GM18499 (cell line): ENCODE results near the gene BAZ2B.
A peak's percentile ranks its signal among the peaks of the same experiment; 100 is the strongest.
"Not testable (repeated sequence)": the region's sequence is repeated elsewhere in the genome, so short reads cannot be mapped to it uniquely, and the experiment has no call there.

Experiments
- ATAC-seq: cut with Tn5 transposase; IDR thresholded peaks from one replicate; pipeline ENCODE4 v1.9.1; 2021; ENCODE audit warnings: moderate number of reproducible peaks; ENCODE audit not compliant: insufficient read depth, unreplicated experiment

Gene BAZ2B

DNA sequence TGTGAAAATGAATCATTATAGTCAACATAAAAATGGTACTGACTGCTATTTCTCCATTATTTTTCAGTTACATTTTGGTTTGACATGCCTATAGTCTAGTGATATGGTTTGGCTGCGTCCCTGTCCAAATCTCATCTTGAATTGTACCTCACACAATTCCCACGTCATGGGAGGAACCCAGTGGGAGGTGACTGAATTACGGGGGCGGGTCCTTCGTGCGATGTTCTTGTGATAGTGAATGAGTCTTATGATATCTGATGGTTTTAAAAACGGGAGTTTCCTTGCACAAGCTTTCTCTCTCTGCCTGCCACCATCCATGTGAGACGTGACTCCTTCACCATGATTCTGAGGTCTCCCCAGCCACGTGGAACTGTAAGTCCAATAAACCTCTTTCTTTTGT, 70.3 kb downstream of the BAZ2B start:
- ATAC-seq = no peak

DNA sequence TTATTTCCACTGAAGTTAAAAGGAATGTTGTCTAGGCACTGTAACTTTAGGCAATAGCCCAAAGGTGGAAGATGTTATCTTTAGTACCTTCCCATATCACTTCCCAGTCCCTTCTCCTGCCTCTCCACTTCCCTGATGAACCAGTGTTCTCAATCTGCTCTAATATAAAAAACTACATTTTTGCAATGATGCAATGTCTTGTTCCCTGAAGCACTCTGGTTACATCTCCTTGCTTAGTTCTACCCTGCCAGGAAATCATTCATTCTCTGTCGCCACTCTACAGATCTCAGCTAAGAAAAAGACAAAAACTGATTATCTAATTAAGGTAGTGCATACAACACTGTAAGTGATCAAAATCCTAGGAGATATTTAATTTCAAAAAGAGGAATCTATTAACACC, 71.3 kb downstream of the BAZ2B start:
- no peak for ATAC-seq

DNA sequence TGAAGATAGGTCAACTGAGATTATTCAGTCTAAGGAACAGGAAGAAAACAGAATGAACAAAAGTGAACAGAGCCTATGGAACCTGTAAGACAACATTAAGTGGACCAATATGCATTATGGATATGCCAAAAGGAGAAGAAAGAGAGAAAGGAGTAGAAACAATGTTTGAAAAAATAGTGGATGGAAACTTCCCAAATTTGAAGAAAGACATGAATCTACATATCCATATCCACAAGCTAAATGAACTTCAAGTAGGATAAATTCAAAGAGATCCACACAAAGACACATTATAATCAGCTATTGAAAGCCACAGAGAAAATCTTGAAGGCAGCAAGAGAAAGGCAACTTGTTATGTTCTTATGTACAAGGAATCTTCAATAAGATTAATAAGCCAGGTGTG, 74.2 kb downstream of the BAZ2B start:
- ATAC-seq = no peak

DNA sequence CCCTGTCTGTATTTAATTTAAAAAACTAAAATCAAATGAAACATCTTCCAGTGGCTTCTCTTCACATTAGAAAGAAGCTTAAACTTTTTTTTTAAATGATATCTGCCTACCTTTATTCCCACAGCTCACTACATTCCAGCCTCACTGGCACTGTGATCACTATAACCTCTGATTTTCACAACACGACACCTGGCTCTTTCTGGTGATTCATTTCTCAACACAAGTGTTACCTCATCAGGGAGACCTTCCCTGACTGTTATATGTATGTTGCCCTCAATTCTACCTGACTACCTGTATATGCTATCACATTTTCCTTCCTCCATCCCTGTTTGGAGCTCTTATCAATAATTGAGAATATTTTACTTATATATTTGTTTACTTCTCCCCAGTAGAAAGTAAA, 76.6 kb downstream of the BAZ2B start:
- ATAC-seq = no peak

DNA sequence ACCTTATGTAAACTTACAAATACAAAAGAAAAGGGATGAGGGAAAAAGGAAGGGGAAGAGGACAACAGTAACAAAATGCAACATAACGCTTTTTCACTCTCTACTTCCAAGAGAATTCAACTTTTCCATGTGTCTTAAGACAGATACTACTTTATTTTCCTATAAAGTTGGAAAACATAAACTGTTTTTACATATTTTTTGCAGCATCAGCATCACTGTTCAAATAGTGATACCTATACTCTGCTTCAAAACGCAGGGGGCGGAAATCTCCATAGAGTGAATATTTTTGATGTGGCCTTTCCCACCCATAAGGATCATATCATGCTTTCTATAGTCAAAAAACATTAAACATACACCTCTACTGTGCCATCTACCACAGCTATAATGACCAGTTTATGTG, 77.5 kb downstream of the BAZ2B start:
- ATAC-seq = no peak

DNA sequence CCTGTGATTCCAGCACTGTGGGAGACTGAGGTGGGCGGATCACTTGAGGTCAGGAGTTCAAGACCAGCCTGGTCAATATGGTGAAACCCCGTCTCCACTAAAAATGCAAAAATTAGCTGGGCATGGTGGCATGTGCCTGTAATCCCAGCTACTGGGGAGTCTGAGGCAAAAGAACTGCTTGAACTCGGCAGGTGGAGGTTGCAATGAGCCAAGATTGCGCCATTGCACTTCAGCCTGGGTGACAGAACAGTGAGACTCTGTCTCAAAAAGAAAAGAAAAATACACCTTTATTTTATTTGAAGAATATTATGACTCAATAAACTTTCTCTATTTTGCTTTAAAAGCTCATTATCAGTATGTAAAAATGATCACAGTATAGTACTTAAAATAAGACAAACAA, 81.1 kb downstream of the BAZ2B start:
- ATAC-seq = not testable (repeated sequence)

DNA sequence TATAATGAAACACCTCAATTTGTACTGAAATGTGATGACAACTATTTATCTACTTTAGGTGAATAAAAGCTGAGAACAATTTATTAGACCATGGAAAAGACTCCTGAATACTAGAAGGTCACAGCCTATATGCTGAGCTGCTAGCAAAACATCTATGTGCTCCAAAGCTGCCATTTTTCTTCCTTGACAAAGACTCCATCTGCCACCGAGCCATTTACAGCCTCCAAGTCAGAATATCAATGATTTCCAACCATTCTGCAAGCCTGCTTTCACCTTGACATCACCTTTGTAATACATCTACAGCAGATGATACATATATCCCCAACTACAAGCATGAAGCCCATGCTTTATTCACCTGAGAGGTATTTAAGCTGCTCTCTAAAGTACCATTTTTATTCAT, 84.9 kb downstream of the BAZ2B start:
- no peak for ATAC-seq

DNA sequence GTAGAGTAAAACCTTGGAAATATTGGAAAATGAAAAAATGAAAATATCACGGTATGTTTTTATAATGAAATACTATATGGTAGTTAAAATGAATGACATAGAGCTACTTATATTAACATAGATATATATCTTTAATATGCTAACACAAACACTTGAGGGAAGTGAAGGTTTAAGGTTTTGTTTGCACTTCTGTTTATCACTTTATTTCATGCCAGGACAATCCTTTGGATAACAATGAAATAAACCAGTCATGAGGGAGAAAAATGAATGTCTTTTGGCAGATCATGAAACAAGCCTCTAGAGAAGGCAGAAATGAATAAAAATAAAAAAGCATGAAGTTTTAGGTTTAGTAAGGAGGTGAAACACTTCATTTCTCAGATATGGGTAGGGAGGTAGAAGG, 89.9 kb downstream of the BAZ2B start:
- no peak for ATAC-seq

DNA sequence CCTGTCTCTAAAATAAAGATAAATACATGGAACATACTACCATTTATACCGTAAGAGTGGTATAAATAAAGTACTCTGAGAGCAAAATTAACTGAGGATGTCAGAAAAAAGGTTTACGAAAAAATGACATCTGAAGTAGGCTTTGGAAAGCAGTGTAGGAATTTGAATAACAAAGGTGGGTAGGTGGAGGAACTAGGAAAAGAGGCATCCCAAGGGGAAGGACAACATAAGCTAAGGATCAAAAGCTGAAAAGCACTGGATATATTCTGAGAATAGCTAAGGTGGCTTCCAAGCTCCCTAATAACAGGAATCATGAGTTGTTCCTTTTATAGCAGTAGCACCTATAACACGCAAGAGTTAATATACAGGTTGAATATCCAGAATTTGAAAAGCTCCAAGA, 91.3 kb downstream of the BAZ2B start:
- no peak for ATAC-seq

DNA sequence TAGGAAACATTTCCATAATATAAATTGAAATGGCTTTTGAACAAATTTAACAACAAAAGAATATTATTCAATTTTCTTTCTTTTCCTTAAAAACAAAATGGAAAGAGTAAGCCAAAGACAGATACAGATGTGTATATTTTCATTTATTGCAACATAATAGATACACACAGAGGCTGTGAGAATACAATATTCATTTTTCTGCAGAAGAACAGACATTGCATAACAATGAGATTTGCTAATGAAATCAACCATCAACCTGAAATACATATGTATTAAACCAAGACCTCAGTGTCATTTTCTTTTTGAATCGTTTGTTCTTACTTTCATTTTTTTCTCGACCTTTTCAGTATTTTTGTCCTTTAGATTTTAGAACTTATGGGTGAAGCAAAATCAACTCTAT, 95.1 kb downstream of the BAZ2B start:
- no peak for ATAC-seq

DNA sequence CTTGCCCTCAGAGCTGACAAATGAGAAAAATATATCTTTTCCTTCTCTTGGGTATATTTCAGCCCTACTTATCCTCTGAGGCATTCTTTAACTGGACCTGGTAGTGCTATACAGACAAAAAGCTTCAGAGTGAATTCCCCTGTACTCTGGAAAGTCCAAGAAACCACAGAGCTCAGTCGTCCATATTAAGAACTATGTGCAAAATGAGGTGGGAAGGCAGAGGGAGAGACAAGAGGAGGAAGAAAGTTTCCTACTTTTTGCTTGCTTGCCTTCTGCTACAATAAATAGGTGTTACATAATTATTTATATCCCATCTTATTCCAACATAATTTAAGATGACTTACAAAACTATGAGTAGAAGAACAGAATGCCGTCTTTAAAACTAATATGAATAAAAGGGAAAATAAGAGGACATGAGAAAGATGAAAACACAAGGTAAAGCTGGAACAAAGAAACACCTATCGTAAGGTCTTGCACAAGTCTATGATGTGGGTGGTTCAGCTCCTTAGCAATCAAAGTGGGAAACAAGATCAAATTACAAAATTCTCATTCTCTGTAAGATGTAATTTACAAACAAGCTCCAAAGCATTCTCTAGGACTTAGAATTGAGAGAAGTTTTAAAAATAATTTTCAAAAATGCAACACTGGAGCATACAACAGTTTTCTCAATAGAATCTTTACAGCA, 97.9 kb downstream of the BAZ2B start:
- no peak for ATAC-seq

DNA sequence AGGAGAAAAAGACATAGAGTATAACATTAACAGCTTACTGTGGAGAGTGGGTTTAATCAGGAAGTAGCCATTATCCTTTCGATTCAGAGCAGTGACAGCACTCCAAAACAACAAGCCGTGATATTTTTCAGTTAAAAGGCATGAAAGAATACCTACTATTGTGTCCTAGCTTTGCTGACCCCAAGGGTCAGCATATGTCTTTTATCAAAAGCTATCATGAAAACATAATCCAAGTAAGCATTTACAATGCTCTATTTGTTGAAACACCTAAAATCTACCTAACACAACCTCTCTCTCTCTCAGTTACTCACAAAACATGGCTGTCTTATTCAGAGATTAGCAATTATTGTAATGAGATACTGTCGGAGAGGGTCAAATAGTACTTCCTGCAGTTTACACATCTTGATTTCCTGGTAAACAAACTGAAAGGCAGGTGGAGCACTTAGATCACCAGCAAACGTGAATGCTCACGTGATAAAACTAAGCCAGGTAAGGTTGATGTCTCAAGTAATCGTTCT, 100.0 kb downstream of the BAZ2B start:
- ATAC-seq = peak; percentile 77

DNA sequence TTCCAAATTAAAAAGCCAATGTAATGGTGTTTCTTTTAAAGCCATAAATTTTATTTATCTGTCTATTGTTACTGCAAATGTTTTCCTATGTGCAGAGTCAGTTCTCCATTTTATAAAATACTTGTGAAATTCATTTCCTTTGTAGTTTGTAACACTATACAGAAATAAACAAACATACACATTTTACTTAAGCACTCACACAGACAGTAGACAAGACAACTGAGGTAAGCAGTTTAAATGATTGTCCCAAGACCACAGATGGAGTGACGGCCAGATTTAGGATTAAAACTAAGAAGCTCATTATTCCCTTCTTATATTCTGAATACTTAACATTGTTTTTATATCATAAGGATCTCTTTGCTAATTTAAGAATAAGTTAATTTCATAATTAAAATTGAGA, 100.9 kb downstream of the BAZ2B start:
- no peak for ATAC-seq

DNA sequence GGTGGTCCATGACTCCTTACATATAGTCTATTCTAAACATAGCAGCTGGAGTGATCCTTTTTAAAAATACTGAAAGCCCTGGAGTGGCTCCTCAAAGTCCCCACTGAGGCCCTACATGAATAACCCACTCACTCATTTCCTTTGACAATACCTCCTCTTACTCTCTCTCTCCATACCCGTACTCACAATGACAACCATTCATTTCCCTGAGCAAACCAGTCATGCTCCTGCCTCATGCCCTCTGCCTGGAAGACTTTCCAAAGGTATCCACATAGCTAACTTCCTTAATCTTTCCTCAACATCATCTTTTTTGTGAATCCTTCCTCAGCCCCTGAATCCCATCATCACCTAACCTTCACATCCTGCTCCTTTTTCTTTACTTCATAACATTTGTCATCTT, 102.6 kb downstream of the BAZ2B start:
- ATAC-seq = no peak

DNA sequence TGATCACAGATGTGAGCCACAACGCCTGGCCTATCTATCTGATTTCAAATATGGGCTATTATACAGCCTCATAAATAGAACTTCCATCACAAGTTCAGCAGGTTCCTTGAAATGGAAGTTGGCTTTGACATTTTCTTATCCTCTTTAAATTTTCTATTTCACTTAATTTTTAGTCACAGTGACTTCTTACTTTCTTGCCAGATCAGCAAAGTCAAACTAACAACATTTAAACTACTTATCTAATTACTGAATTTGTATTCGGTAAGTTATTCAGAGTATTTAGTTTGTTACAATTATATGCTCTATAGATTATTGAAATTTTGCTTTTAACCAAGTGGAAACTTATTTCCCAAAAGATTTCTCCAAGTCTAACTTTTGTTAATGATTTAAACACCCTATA, 108.2 kb downstream of the BAZ2B start:
- no peak for ATAC-seq

DNA sequence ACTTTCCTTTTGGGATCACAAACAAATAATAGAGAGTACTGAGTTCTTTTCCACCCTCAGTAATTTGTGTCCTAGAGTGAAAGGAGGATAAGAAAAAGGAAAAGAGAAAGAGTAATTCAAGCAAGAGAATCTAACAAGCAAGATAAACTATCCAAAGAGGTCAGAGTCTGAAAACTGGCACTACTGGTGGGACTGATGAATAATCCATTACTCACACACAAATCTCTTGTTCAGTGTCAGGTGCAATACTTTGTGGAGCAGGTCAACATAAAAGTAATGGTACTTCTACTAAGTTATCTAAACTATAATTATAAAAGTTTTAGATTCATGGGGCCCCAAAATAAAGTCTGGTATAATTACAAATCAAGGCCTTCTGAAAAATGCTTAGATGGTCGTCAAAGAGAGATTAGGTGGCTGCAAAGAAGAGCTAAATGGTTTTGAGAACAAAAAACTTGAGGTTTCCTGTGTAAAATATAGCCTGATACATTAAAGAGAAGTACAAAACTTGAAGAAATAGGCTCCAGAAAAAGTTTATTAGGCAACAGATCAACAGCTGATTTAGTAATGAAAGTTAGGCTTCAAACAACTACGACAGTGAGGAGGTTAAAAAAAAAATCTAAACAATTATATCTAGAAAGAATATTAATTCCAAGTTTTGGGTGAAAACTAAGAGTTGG, 109.4 kb downstream of the BAZ2B start:
- no peak for ATAC-seq

DNA sequence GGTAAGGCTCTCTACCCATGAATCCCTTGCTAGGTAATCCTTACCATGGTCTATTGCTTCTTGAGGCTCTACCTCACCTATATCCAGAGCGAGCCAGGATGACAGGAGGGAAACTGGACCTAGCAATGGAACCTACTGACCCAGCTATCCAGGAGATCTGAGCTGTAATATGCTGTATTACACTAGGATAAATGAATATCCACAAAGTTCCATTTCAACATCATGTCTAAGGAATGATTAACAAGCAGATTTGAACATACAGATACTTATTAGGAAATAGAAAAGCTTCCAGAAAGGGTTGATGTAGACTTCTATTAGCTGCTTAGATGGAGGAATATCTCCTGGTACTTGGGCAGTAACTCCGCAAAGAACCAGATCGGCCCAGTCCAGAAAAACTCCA, 110.1 kb downstream of the BAZ2B start:
- ATAC-seq = no peak

DNA sequence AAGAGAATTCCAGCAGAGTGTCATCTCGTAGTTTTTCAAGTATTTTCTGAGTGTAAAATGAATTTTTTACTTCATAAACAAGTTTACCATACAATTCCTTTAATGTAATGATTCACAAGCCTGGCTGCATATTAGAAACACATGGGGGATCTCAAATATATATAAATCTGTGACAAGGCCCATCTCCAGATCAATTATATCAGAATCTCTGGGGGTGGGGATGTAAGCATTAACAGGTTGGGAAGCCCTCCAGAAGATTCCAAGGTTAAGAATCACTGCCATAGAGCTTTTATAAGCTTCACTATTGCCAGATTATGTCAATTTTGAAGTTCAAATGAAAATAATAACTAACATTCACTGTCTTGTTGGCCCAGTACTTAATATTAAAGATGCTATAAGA, 111.2 kb downstream of the BAZ2B start:
- ATAC-seq = no peak

DNA sequence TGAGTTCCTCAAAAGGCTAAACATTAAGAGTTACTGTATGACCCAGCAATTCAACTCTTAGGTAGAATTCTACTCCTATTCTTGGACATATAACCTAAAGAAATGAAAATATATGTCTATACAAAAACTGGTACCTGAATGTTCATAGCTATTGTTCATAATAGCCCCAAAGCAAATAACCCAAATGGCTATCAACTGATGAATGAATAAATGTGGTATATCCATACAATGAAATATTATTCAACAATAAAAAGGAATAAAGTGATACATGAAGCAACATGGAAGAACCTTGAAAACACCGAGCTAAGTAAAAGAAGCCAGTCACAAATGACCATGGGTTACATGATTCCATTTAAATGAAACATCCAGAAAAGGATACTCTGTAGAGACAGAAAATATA, 114.6 kb downstream of the BAZ2B start:
- ATAC-seq = no peak

DNA sequence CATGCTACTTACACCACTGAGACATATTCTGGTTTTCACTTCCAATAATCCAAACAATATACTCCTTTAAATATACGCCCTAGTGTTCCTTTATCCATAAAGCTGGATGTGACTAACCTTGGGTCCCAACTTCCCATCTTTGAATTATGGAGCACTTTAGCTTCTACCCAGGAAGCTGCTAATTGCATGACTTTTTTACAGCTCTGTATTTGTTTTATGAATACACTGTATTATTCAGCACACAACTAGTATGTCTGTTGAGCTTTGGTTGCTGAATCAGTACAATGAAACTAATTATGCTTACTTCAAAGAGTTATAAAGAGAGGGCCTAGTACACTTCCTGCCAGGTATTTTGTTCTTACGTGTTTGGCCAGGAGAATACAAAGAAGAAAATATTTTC, 118.5 kb downstream of the BAZ2B start:
- no peak for ATAC-seq

DNA sequence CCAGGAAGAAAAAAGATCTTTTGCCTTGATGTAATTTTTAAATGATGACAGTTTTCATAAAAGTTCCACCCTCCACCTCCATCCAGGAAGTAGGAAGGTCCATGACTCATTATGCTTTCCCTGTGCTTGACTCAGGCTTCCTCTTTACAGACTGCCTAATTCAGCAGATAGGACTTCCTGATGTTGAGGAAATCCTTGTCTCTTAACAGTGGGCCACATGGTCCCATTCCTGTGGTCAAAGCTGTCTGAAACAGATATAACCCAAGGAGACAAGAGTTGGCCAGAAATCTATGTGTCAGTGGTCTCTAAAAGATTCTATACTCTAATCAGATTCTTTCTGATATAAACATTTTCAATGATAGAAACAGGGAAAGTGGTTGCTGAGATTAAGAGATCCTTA, 119.1 kb downstream of the BAZ2B start:
- ATAC-seq = no peak

DNA sequence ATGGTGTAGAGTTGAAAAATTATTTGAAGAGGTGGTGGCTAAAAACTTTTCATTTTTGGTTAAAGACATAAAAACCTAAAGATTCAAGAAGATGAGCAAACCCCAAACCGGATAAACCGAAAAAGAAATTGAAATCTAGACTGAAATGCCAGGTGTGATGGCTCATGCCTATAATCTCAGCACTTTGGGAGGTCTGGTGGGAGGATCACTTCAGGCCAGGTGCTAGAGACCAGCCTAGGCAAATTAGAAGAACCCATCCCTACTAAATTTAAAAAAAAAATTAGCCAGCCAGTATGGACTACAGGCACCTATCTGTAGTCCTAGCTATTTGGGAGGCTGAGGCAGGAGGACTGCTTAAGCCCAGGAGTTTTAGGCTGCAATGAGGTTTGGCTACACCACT, 126.9 kb downstream of the BAZ2B start:
- ATAC-seq = no peak
